GM21381 (cell line): ENCODE results near the gene ZFYVE9.
"Not testable (repeated sequence)": the region's sequence is repeated elsewhere in the genome, so short reads cannot be mapped to it uniquely, and the experiment has no call there.

Experiments used
- ATAC-seq: cut with Tn5 transposase; IDR thresholded peaks from one replicate; pipeline ENCODE4 v1.9.1; 2021; ENCODE audit warnings: mild to moderate bottlenecking, moderate library complexity; ENCODE audit not compliant: unreplicated experiment

Gene ZFYVE9

DNA sequence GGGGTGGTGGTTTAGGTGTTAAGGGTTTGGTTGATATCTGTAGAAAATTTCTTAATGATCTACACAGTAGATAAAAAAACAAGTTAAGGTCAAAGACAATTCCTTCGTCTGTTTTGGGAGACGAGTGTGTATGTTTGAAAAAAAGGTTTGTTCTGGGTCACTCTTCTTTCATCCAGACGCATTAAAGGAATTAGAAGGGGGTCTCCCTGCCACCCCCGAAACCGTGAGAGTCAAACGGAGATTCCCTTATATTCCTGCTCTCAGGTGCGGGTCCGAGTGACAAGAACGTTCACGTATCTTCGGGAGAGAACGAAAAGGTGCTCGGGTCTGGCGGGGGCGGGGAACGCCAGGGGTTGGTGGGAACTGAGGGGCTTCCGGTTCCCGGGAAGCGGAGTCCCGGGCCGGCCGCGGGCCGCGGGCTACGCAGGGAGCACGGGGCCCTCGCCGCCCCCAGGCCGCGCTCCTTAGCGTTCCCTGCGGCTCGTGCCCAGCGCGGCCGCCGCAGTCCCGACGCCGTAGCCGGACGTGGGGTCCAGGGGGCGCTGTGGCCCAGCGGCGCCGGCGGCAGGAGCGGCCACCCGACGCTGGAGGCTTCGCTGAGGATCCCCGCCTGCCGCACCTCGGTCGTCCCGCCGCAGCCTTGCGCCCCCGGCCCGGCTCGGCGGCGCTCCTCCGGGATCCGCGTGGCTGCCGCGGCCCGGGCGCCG is at the start of gene ZFYVE9:
Gene ZFYVE9, plus strand, starts transcription at position 577 of the 707 bp plus-strand sequence. CDS start 91,118 bp downstream, outside the sequence.
- peak; percentile 71 for ATAC-seq

GRCh38 chr1:52094300-52094699 is 47.6 kb upstream of the ZFYVE9 start:
- not testable (repeated sequence) for ATAC-seq

DNA sequence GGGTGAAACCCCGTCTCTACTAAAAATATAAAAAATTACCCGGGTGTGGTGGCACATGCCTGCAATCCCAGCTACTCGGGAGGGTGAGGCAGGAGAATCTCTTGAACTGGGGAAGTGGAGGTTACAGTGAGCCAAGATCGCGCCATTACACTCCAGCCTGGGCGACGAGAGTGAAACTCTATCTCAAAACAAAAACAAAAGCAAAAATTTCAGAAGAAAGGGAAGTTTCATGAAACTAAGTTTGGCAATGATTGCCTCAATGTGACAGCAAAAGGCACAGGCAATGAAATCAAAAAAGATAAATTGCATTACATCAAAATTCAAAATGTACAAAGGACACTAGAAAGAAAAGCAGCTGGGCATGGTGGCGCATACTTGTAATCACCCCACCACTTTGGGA is 45.7 kb upstream of the ZFYVE9 start:
- ATAC-seq: no peak

- no peak for ATAC-seq
These were observed 43.6 kb upstream of the ZFYVE9 start for GRCh38 chr1:52098139-52098871.

- ATAC-seq: peak; percentile 75
These were observed 39.4 kb upstream of the ZFYVE9 start for GRCh38 chr1:52102336-52103013.

- no peak for ATAC-seq
These were observed 30.4 kb upstream of the ZFYVE9 start for GRCh38 chr1:52111492-52111891.

DNA sequence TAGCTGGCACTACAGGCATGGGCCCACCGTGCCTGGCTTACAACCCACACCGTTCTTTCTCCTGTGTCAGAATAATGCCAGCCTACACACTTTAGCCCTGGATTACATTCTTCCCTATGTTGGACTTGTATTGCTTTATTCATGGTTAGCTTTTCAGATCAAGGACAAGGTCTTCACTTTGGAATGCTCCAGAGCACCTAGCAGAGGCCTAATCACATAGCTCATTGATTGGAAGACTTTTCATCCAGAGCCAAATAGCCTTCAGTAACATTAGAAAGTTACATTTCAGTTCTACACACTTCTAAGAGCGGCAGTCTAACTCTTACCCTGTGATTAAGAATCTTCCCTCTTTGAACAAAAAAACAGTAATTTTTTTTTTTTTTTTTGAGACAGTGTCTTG is 29.4 kb upstream of the ZFYVE9 start:
- ATAC-seq: no peak

GRCh38 chr1:52119301-52120079 is 22.4 kb upstream of the ZFYVE9 start:
- ATAC-seq: no peak

- ATAC-seq: no peak
These were observed 19.5 kb upstream of the ZFYVE9 start for GRCh38 chr1:52122384-52122783.

- ATAC-seq: no peak
These were observed 18.3 kb upstream of the ZFYVE9 start for GRCh38 chr1:52123622-52124021.

- ATAC-seq: no peak
These were observed 16.0 kb upstream of the ZFYVE9 start for GRCh38 chr1:52125736-52126359.

DNA sequence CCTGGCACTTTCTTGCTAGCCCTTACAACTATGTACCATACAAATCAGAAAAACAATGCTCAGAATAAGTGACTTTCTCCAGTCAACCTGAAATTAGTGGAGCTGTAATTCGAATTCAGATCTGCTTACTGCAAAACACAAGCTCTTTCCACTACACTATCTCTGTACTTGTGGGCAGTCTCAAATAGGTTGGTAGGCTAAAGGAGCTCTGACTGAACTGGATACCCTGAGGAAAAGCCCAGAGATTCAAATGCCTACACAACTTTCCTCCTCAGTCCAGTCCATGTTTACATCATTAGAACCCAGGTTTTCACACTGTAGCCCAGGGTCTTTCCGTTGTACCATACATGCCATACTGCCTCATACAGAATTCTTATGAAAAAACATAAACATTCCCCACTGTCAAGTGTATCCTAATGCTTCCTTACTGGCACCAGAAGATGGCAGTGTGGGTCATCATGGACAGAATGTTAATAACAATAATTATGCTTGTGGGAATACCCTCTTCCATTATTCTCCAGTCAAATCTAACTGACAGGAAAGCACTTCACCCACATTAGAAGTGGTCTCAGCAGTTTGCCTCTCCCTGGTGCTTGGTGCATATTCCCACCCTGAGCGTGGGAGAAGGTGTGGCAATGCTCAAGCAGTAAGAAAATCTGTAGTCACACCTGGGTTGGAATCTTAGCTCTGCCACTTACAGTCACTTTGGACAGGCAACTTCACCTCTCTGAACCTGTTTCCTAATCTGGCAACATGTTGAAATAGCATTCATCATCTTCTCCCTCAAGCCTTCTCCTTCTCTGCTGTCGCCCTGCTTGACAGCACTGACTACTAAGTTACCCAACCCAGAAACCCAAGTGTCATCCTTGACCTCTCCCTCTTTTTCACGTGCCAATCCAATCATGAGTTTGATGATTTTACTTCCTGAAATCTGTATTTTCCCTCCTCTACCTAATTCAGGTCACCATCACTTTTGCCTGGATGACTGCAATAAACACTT is 14.4 kb upstream of the ZFYVE9 start:
- ATAC-seq: no peak

GRCh38 chr1:52139817-52140540 is 1.9 kb upstream of the ZFYVE9 start:
- peak; percentile 52 for ATAC-seq

- no peak for ATAC-seq
These were observed 1.0 kb upstream of the ZFYVE9 start for GRCh38 chr1:52140633-52141512.

DNA sequence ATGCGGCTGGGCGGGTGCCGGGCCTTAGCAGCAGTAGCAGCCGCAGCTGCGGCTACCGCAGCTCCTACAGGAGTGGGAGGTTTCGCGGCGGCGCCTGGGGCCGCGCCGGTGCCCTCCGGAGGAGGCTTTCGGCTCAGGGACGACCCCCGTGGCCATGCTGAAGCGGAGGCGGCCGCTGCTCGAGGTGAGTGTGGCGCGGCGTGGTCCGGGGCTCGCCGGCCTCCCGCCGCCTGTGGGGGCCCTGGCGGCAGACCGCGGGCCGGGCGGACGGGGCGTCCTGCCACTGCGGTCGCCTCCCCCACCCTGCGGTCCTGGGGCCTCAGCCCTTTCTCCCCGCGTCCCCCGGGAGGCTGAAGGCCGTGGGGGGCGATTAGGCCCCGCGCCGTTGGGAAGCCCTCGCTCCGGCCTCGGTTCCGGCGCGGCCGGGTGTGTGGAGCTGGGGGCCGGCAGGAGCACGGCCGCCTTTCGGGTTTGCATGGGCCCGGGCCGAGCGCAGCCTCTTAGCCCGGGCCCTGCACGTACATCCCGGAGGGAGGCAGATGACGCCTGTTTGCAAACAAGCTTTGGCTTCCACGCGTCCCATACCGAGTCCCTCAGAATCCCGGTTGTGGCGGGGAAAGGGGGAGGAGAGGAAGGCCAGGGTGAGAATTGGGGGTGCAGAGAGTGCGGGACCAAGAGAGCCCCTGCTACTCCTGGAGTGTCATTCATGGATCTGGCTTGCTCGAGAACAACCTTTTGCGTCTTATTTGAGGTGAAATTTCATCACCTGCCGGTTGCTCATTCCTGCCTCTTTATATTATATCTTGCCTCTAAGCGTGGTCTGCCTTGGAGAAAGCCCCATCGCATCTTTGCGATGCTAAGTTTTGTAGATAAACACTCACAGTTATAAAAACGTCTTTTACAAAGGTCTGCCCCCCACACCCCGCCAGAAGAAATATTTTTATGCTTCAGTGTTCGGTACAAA is 613 bp downstream of the ZFYVE9 start:
- peak; percentile 36 for ATAC-seq

DNA sequence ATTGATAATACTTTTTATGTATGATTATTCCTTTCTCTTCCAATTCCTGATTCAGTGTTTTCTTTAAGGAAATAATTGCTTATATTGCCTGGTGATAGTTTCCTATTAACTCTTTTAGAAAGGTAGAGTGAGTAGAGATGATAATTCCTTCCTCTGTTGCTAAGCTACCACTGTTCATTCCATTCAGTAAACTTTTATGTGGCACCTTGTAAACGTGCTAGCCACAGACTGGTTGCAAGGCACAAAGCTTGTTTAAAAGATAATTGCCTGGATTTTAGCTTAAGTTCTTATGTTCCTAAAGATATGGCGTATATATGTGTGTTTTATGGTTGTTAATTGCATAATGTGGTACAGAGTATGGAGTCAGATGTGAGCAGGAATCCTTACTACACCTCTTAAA is 3.2 kb downstream of the ZFYVE9 start:
- no peak for ATAC-seq

DNA sequence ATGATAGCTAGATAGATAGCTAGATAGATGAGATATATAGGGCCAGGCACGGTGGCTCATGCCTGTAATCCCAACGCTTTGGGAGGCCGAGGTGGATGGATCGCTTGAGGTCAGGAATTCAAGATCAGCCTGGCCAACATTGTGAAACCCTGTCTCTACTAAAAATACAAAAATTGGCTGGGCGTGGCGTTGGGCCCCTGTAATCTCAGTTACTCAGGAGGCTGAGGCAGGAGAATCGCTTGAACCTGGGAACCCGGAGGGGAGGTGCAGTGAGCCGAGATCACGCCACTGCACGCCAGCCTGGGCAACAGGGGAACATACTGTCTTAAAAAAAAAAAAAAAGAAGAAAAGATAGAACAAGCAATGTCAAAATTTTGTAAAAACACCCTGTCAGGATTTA is 8.6 kb downstream of the ZFYVE9 start:
- not testable (repeated sequence) for ATAC-seq
